SIG-M5 treated with dmso at 0.1 percent for 504 hours (cell line): ENCODE results near the gene COL27A1.

ENCODE experiments used
- DNase-seq: peaks from one replicate; lab custom pipeline; 2025; ENCODE audit not compliant: unreplicated experiment; lab: John Stamatoyannopoulos, UW

COL27A1 gene

GRCh38 chr9:114238891-114239875 lies 83.8 kb downstream of the COL27A1 start:
- no peak for DNase-seq

GRCh38 chr9:114240216-114240615 lies 84.9 kb downstream of the COL27A1 start:
- no peak for DNase-seq

GRCh38 chr9:114240647-114241558 lies 85.6 kb downstream of the COL27A1 start:
- DNase-seq = no peak

- no peak for DNase-seq
These were observed 87.5 kb downstream of the COL27A1 start for GRCh38 chr9:114242837-114243236.

- DNase-seq = no peak
These were observed 87.9 kb downstream of the COL27A1 start for GRCh38 chr9:114243240-114243639.

- no peak for DNase-seq
These were observed 89.2 kb downstream of the COL27A1 start for GRCh38 chr9:114244570-114244969.

- no peak for DNase-seq
These were observed 91.2 kb downstream of the COL27A1 start for GRCh38 chr9:114246558-114246957.

- no peak for DNase-seq
These were observed 91.7 kb downstream of the COL27A1 start for GRCh38 chr9:114247077-114247476.

- DNase-seq = no peak
These were observed 92.2 kb downstream of the COL27A1 start for GRCh38 chr9:114247491-114247890.

- no peak for DNase-seq
These were observed 93.0 kb downstream of the COL27A1 start for GRCh38 chr9:114248299-114248707.

GRCh38 chr9:114249424-114250234 lies 94.3 kb downstream of the COL27A1 start:
- no peak for DNase-seq

- DNase-seq = no peak
These were observed 94.9 kb downstream of the COL27A1 start for GRCh38 chr9:114250235-114250568.

- no peak for DNase-seq
These were observed 95.3 kb downstream of the COL27A1 start for GRCh38 chr9:114250648-114251047.

- DNase-seq = no peak
These were observed 97.1 kb downstream of the COL27A1 start for GRCh38 chr9:114252394-114252793.

GRCh38 chr9:114256827-114257328 lies 101.5 kb downstream of the COL27A1 start:
- no peak for DNase-seq

- no peak for DNase-seq
These were observed 102.9 kb downstream of the COL27A1 start for GRCh38 chr9:114258218-114258617.

- no peak for DNase-seq
These were observed 103.8 kb downstream of the COL27A1 start for GRCh38 chr9:114258866-114259797.

- no peak for DNase-seq
These were observed 104.6 kb downstream of the COL27A1 start for GRCh38 chr9:114259798-114260523.

- DNase-seq = no peak
These were observed 105.7 kb downstream of the COL27A1 start for GRCh38 chr9:114261026-114261425.
